Measurements from ENCODE around the gene ACTRT2. TPM values are rescaled to one million over a fixed set of nuclear protein-coding genes. Genes with fewer than 3 reads are reported as not detected.

ACTRT2 gene
- total RNA-seq, 4 donors from 2014 or later, result not detected

- Histone ChIP-seq H3K4me3 (peak overlapping the region; percentile 21 to 99 (median 68)), H3K36me3 (no peaks in the 10 kb centered on the region), H3K9me3 (no peaks in the 10 kb centered on the region), H3K4me1 (peaks cover 0 to 35% (median 11%) of the 10 kb centered on the region in 4 donors), H3K27ac (peak overlapping the region in 1 of 4 donors; percentile 59), H3K27me3 (peaks cover 0 to 37% of the 10 kb centered on the region in 2 donors)
- DNase-seq, result peak in 1 of 3 donors; percentile 49
- TF ChIP-seq POLR2A (IDR thresholded peaks at IDR 0.05), result no peak
- TF ChIP-seq CTCF (IDR thresholded peaks at IDR 0.05), result no peak
These were observed 49.6 kb downstream of the ACTRT2 start for GRCh38 chr1:3070644-3071564.

DNA sequence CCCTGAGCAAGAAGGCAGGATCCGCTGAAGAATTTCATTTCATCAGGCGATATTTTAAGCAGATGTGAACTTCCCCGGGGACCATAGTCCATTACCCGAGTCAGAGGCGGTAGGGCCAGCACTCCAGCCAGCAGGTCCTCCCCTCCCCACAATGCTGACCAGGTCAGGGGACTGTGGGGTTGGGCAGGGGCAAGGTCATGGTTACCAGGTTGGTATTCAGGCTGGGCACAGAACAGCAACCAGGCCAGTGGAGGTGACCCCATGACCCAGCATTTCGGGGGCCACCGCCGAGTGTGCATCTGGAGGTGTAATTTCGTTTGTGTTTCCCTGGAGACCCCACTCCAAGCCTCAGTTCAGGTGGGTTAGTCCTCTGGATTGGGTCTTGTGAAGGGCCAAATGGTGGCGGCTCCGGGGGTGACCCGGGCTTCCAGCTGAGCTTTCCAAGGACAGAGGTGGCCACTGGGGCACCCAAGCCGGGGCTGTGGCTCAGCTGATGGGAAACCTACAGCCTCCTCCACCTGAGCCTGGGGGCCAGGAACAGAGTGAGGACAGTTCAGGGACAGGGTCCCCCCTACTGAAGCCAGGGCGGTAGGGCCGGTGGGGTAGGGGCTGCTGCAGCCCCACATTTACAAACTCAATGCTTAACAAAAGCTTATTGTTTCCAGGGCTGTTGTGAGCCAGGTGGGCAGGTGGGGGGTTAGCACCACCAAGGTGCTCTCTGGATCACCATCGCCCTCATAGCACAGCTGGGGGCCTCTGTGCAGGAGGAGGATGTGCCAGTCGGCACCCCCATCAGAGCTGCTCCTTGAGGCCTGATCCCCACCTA, 50.5 kb downstream of the ACTRT2 start:
- Histone ChIP-seq H3K4me3 (peak overlapping the region in 1 of 4 donors; percentile 99), H3K36me3 (no peaks in the 10 kb centered on the region), H3K9me3 (no peaks in the 10 kb centered on the region), H3K27ac (no peak overlapping the region), H3K27me3 (peaks cover 0 to 30% of the 10 kb centered on the region in 2 donors), H3K4me1 (peaks cover 0 to 35% (median 11%) of the 10 kb centered on the region in 4 donors)
- DNase-seq, result no peak
- TF ChIP-seq POLR2A (IDR thresholded peaks at IDR 0.05), result no peak
- TF ChIP-seq CTCF (IDR thresholded peaks at IDR 0.05), result no peak

Other genes starting within 250 kb of the ACTRT2 start
- gene TTC34, start 219.8 kb upstream of the ACTRT2 start, total RNA-seq, result 1 to 10 TPM in 2 of 4 donors, under 1 TPM in 2; 0.53 to 2.4 (median 1.5) TPM
- 10 to 100 TPM in 1 of 4 donors, 1 to 10 TPM in 3; 5.4 to 13.2 (median 7.7) TPM for gene PRDM16, start 47.7 kb downstream of the ACTRT2 start, total RNA-seq

Data from Peyer's patch (tissue), 4 donors.